BE2C (cell line): ENCODE data around the gene CCDC6.
"Not testable (repeated sequence)": the region's sequence is repeated elsewhere in the genome, so short reads cannot be mapped to it uniquely, and the experiment has no call there.

Experiments used
- DNase-seq: peaks from one replicate; pipeline ENCODE4 v3.0.0-alpha.2; 2020
- H3K27me3 ChIP-seq: fragments of 250-450 bp; sonication (Bioruptor Pico); 2 replicates; pipeline ENCODE4 v1.5.1; 2020; ENCODE audit warnings: mild to moderate bottlenecking
- H3K36me3 ChIP-seq: fragments of 250-450 bp; sonication (Bioruptor Pico); 2 replicates; pipeline ENCODE4 v1.5.1; 2020; ENCODE audit warnings: mild to moderate bottlenecking
- H3K4me1 ChIP-seq: fragments of 250-450 bp; sonication (Bioruptor Pico); 2 replicates; pipeline ENCODE4 v1.5.1; 2020
- H3K4me3 ChIP-seq: 2 replicates; pipeline ENCODE4 v1.5.1; 2011; ENCODE audit warnings: low read depth, low read length
- H3K9me3 ChIP-seq: fragments of 250-450 bp; sonication (Bioruptor Pico); 2 replicates; pipeline ENCODE4 v1.5.1; 2020
- CTCF ChIP-seq: IDR thresholded peaks from 2 replicates; pipeline ENCODE4 v1.5.1; 2012; ENCODE audit warnings: mild to moderate bottlenecking, low read depth, low read length

The CCDC6 gene

GRCh38 chr10:59877191-59877671 lies 29.1 kb downstream of the CCDC6 start:
- Histone ChIP-seq H3K27me3 (no peaks in the 10 kb centered on the region), H3K4me1 (peaks cover 12% of the 10 kb centered on the region), H3K36me3 (no peaks in the 10 kb centered on the region; the same call in 1 of the 2 replicates), H3K4me3 (no peak overlapping the region), H3K9me3 (no peaks in the 10 kb centered on the region)
- TF ChIP-seq CTCF: no peak
- no peak for DNase-seq

GRCh38 chr10:59876695-59877094 lies 29.7 kb downstream of the CCDC6 start:
- no peak for DNase-seq
- H3K4me3 ChIP-seq: no peak overlapping the region
- peaks cover 12% of the 10 kb centered on the region for H3K4me1 ChIP-seq

GRCh38 chr10:59876208-59876607 lies 30.1 kb downstream of the CCDC6 start:
- not testable (repeated sequence) for DNase-seq, H3K4me3 ChIP-seq, H3K27me3 ChIP-seq, H3K9me3 ChIP-seq, H3K36me3 ChIP-seq
- H3K4me1 ChIP-seq: peaks cover 12% of the 10 kb centered on the region

More at GRCh38 chr10:59876695-59877094, 29.7 kb downstream of the CCDC6 start:
- no peaks in the 10 kb centered on the region for H3K27me3 ChIP-seq
- H3K9me3 ChIP-seq: no peaks in the 10 kb centered on the region
- no peak for TF ChIP-seq CTCF
- H3K36me3 ChIP-seq: no peaks in the 10 kb centered on the region; the same call in 1 of the 2 replicates

- TF ChIP-seq CTCF: no peak
- no peak overlapping the region for H3K4me3 ChIP-seq
- H3K27me3 ChIP-seq: no peaks in the 10 kb centered on the region
- H3K36me3 ChIP-seq: no peaks in the 10 kb centered on the region; the same call in 1 of the 2 replicates
- H3K4me1 ChIP-seq: peaks cover 12% of the 10 kb centered on the region
- no peaks in the 10 kb centered on the region for H3K9me3 ChIP-seq
- no peak for DNase-seq
Observed at GRCh38 chr10:59873896-59874295, 32.5 kb downstream of the CCDC6 start.

GRCh38 chr10:59872892-59873463 lies 33.4 kb downstream of the CCDC6 start:
- no peaks in the 10 kb centered on the region for H3K27me3 ChIP-seq
- no peak for TF ChIP-seq CTCF
- no peak overlapping the region; the same call in 1 of the 2 replicates for H3K4me3 ChIP-seq
- DNase-seq: no peak
- H3K36me3 ChIP-seq: no peaks in the 10 kb centered on the region; the same call in 1 of the 2 replicates
- peaks cover 12% of the 10 kb centered on the region for H3K4me1 ChIP-seq
- no peaks in the 10 kb centered on the region for H3K9me3 ChIP-seq

- Histone ChIP-seq H3K9me3 (no peaks in the 10 kb centered on the region), H3K4me1 (peaks cover 7% of the 10 kb centered on the region), H3K36me3 (no peaks in the 10 kb centered on the region), H3K27me3 (no peaks in the 10 kb centered on the region), H3K4me3 (no peak overlapping the region)
- DNase-seq: no peak
- TF ChIP-seq CTCF: no peak
Observed at GRCh38 chr10:59870152-59870551, 36.2 kb downstream of the CCDC6 start.
